ENCODE results near the gene KCNQ5. TPM values are rescaled to one million over a fixed set of nuclear protein-coding genes. Genes with fewer than 3 reads are reported as not detected.

KCNQ5 gene
- total RNA-seq, 2 experiments from 2014 or later = 2.1 to 2.5 TPM

DNA sequence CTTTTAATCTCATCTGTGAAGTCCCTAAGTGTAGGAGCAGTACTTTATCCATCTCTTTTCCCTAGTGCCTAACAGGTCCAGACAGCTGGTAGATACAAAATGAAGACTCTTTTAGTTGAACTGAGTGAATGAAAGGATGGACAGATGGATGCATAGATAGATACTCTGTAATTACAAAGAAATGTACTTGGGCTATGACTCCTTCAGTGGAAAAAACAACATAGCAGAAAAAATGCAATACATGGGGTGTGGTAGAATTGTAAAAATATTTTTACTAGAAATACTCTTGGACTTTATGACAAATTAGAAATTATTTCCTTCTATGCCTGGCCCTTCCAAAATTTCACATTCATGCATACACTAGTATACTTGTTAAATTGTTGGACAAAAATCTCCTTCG lies 29.3 kb downstream of the KCNQ5 start:
- H3K4me1 Mint-ChIP-seq (ENCODE audit: low read depth) = no peaks in the 10 kb centered on the region

DNA sequence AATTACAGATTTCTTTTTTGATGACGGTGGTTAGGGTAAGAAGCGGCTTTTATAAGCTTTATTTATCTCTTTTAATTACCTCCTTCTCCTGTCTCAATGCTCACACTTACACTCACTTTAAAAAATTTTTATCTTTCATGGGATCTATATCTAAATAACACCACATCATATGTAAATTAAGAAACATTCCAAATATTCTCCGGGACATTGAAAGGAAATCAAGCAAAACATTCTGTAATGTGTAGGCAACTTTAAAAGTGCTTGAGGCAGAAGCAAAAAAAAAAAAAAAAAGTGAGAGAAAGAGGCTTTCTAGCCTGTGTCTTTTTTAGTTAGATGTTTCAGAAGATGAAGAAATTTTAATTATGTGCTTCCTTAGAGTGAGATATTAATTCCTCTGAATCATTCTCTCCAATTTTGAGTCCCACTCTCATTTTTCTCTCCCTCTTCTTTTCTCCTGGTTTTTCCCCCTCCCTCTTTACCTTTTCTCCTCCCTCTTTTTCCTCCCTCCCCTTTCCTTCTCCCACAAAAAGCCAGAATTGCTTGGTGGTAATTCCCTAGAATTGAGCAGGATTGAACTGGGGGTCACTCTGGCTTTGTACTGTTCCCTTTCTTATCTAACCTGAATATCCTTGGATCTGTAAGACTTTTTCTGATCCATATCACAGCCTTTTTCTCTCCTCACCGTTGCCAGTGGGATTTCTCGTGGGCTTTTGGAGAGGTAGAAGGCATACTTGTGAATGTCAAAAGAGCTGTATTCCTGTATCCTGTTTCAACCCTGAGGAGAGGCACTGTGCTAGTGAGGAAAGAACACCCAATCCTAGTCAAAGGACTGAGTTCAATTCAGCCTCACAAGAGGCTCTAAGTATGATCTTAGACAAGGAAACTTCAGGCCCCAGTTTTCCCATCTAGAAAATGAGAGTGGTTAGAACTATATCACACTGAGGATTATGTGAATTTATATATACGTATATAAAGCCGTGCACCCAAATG lies 30.4 kb downstream of the KCNQ5 start:
- H3K4me1 Mint-ChIP-seq (ENCODE audit: low read depth) = no peaks in the 10 kb centered on the region
- no peaks in the 10 kb centered on the region for H3K9me3 Mint-ChIP-seq
- Histone ChIP-seq H3K4me1 (ENCODE audit: insufficient read depth, low read length) (no peaks in the 10 kb centered on the region), H3K4me3 (ENCODE audit: low read length) (no peak overlapping the region), H3K36me3 (ENCODE audit: insufficient read depth, low read length) (no peaks in the 10 kb centered on the region), H3K27me3 (ENCODE audit: control insufficient read depth in 1 of 2, insufficient read depth in 2 of 2, low read length in 2 of 2) (no peaks in the 10 kb centered on the region), H3K27ac (ENCODE audit: low read depth in 1 of 2, low read length in 2 of 2) (no peak overlapping the region), H3K9me3 (ENCODE audit: control insufficient read depth in 1 of 2, insufficient read depth in 1 of 2, low read length in 2 of 2) (no peaks in the 10 kb centered on the region)
- intact Hi-C loops (cut with DNase I, micrococcal nuclease) = no loop called here
- H3K27me3 Mint-ChIP-seq = no peaks in the 10 kb centered on the region
- ChIA-PET CTCF (no interaction called here), POLR2A (no interaction called here)
- no peaks in the 10 kb centered on the region for H3K36me3 Mint-ChIP-seq (ENCODE audit: low read depth)
- H3K27ac Mint-ChIP-seq = no peak overlapping the region
- DNase-seq (no peak), ATAC-seq (ENCODE audit: poor library complexity) (no peak)
- TF ChIP-seq, protein P1, sequence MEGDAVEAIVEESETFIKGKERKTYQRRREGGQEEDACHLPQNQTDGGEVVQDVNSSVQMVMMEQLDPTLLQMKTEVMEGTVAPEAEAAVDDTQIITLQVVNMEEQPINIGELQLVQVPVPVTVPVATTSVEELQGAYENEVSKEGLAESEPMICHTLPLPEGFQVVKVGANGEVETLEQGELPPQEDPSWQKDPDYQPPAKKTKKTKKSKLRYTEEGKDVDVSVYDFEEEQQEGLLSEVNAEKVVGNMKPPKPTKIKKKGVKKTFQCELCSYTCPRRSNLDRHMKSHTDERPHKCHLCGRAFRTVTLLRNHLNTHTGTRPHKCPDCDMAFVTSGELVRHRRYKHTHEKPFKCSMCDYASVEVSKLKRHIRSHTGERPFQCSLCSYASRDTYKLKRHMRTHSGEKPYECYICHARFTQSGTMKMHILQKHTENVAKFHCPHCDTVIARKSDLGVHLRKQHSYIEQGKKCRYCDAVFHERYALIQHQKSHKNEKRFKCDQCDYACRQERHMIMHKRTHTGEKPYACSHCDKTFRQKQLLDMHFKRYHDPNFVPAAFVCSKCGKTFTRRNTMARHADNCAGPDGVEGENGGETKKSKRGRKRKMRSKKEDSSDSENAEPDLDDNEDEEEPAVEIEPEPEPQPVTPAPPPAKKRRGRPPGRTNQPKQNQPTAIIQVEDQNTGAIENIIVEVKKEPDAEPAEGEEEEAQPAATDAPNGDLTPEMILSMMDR (IDR thresholded peaks at IDR 0.05) = no peak
- H3K4me3 Mint-ChIP-seq = no peak overlapping the region

More for the DNA sequence above, 29.3 kb downstream of the KCNQ5 start:
- ATAC-seq (ENCODE audit: poor library complexity) = no peak
- no peak overlapping the region for H3K4me3 Mint-ChIP-seq
- H3K4me1 ChIP-seq (ENCODE audit: insufficient read depth, low read length) = no peaks in the 10 kb centered on the region
- no peaks in the 10 kb centered on the region for H3K36me3 Mint-ChIP-seq (ENCODE audit: low read depth)
- no peaks in the 10 kb centered on the region for H3K27me3 ChIP-seq (ENCODE audit: control insufficient read depth in 1 of 2, insufficient read depth in 2 of 2, low read length in 2 of 2)
- H3K27ac ChIP-seq (ENCODE audit: low read depth in 1 of 2, low read length in 2 of 2) = no peak overlapping the region
- no peaks in the 10 kb centered on the region for H3K9me3 Mint-ChIP-seq
- H3K27me3 Mint-ChIP-seq = no peaks in the 10 kb centered on the region
- intact Hi-C loops (cut with DNase I, micrococcal nuclease) = no loop called here
- ChIA-PET POLR2A (no interaction called here), CTCF (no interaction called here)
- DNase-seq = no peak
- no peaks in the 10 kb centered on the region for H3K36me3 ChIP-seq (ENCODE audit: insufficient read depth, low read length)
- no peaks in the 10 kb centered on the region for H3K9me3 ChIP-seq (ENCODE audit: control insufficient read depth in 1 of 2, insufficient read depth in 1 of 2, low read length in 2 of 2)
- no peak overlapping the region for H3K4me3 ChIP-seq (ENCODE audit: low read length)
- H3K27ac Mint-ChIP-seq = no peak overlapping the region
- TF ChIP-seq, protein P1 (IDR thresholded peaks at IDR 0.05) = no peak

DNA sequence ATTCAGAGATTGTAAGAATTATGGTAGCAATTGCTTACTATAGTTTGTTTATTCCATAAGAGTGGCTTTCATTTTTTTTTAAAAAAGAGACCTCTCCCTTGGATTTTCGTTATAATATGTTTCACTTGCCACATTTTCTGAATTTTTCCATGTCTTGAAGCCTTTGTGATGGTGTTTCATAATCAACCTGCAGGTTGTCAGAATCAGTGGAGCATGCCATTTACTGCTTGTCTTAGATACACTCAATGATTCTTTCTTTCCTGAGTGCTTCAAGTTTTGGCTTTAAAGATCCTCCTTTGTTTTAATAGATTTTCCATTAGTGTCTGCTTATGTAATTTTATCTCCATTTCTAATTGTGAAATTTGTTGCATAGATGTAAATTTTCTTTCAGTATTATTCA lies 31.2 kb downstream of the KCNQ5 start:
- H3K9me3 ChIP-seq (ENCODE audit: control insufficient read depth in 1 of 2, insufficient read depth in 1 of 2, low read length in 2 of 2) = no peaks in the 10 kb centered on the region
- ChIA-PET POLR2A (no interaction called here), CTCF (no interaction called here)
- Mint-ChIP-seq H3K4me1 (ENCODE audit: low read depth) (no peaks in the 10 kb centered on the region), H3K9me3 (no peaks in the 10 kb centered on the region), H3K4me3 (no peak overlapping the region), H3K27ac (no peak overlapping the region), H3K27me3 (no peaks in the 10 kb centered on the region), H3K36me3 (ENCODE audit: low read depth) (no peaks in the 10 kb centered on the region)
- intact Hi-C loops (cut with DNase I, micrococcal nuclease) = no loop called here
- DNase-seq = no peak
- H3K36me3 ChIP-seq (ENCODE audit: insufficient read depth, low read length) = no peaks in the 10 kb centered on the region
- TF ChIP-seq, protein P1 (IDR thresholded peaks at IDR 0.05) = no peak
- no peak overlapping the region for H3K27ac ChIP-seq (ENCODE audit: low read depth in 1 of 2, low read length in 2 of 2)
- no peaks in the 10 kb centered on the region for H3K4me1 ChIP-seq (ENCODE audit: insufficient read depth, low read length)
- no peak for ATAC-seq (ENCODE audit: poor library complexity)
- no peaks in the 10 kb centered on the region for H3K27me3 ChIP-seq (ENCODE audit: control insufficient read depth in 1 of 2, insufficient read depth in 2 of 2, low read length in 2 of 2)
- H3K4me3 ChIP-seq (ENCODE audit: low read length) = no peak overlapping the region

Measured in CD4-positive, alpha-beta T cell (primary cell).